C4-2B (cell line): ENCODE results near the gene PRTG.

Experiments
- H3K27ac ChIP-seq: fragments of 450-650 bp; 2 replicates; pipeline ENCODE4 v1.5.1; 2017
- ZFX ChIP-seq: fragments of 450-650 bp; IDR thresholded peaks from 2 replicates; pipeline ENCODE4 v1.6.1; 2017
- TF ChIP-seq, protein P1 (sequence below): fragments of 450-650 bp; conservative IDR thresholded peaks from 2 replicates; pipeline ENCODE4 v1.5.1; 2017; ENCODE audit warnings: mild to moderate bottlenecking

Gene PRTG

DNA sequence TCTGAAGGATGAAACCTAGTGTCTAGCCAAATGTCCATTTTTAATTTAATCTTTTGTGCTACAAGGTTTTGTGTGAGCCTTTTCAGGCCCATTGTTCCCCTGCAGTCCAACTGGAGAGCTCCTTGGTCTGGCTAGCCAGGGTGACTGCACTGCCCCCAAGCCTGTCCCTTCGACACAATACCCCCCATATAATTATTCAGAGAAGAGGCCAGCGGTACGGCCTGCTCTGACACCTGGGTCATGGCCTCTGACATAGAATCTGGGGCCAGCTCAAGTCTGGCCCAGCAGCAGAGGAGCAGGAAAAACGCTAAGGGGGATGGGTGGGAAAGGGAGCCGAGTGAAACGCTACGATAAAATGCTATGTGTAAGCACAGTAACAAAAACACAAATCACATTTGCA, 90.6 kb downstream of the PRTG start:
- TF ChIP-seq, protein P1, sequence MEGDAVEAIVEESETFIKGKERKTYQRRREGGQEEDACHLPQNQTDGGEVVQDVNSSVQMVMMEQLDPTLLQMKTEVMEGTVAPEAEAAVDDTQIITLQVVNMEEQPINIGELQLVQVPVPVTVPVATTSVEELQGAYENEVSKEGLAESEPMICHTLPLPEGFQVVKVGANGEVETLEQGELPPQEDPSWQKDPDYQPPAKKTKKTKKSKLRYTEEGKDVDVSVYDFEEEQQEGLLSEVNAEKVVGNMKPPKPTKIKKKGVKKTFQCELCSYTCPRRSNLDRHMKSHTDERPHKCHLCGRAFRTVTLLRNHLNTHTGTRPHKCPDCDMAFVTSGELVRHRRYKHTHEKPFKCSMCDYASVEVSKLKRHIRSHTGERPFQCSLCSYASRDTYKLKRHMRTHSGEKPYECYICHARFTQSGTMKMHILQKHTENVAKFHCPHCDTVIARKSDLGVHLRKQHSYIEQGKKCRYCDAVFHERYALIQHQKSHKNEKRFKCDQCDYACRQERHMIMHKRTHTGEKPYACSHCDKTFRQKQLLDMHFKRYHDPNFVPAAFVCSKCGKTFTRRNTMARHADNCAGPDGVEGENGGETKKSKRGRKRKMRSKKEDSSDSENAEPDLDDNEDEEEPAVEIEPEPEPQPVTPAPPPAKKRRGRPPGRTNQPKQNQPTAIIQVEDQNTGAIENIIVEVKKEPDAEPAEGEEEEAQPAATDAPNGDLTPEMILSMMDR: no peak
- TF ChIP-seq ZFX: no peak
- no peak overlapping the region for H3K27ac ChIP-seq

DNA sequence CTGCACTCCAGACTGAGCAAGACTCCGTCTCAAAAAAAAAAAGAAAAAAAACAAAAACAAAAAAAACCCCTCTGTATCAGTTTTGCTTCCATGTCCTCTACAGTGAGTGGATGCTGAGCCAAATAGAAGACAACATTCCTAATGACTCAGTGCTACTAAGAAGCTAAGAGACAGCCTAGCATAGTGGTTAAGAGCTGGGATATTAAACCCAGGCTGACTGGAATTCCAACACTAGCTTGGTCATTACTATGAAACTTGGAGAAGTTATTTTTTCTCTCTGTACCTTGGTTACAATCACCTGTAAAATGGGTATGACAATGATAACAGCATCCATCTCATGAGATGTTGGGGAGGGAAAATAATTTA, 93.9 kb downstream of the PRTG start:
- H3K27ac ChIP-seq: no peak overlapping the region
- TF ChIP-seq ZFX: no peak
- TF ChIP-seq, protein P1: no peak

DNA sequence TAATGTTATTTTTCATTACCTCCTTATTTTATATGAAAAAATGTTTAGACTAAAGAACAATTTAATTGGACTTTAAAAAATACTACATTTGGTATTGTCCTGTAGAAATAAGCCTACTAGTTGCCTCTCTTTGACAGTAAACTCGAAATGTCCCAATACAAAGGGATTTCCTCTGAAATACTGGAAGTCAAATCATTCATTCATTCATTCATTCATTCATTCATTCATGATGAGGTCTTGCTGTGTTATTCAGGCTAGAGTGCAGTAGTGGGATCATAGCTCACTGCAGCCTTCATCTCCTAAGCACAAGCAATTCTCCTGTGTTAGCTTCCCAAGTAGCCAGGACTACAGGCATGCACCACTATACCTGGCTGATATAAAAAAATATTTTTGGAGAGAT, 104.2 kb downstream of the PRTG start:
- H3K27ac ChIP-seq: no peak overlapping the region
- TF ChIP-seq, protein P1: no peak
- TF ChIP-seq ZFX: no peak

DNA sequence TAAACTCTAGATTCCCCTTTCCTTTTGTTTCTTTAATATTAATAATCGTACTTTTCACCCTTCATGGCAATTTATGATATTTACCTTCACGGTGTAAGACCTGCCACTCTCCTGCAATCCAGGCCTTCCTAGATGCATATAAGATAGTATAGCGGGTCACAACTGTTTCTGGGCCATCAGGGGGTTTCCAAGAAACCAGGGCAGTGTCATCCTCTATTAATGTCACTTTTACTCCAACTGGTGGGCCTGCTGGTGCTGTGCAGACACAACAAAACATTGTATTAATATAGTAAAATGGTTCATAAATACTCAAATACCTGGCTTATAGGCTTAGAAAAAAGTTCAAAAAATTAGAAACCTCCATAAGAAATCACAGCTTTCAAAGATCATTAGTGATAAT, 105.9 kb downstream of the PRTG start:
- no peak overlapping the region for H3K27ac ChIP-seq
- no peak for TF ChIP-seq ZFX
- TF ChIP-seq, protein P1: no peak

DNA sequence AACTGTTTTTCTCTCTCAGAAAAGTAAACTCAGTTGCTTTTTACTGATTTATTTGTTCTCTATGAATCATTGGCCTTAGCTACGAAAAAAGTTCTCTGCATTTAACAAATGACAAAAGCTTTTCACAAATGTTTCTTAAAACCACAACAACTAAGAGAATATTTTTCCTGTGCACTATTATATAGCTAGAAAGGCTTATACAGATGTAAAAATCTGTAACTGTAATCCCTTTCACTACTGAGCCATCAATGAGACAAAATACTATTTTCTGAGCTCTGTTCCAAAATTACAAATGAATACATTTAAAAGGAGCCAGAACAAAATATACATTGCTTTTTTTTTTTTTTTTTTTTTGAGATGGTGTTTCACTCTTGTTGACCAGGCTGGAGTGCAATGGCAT, 109.2 kb downstream of the PRTG start:
- H3K27ac ChIP-seq: no peak overlapping the region
- TF ChIP-seq, protein P1: no peak
- TF ChIP-seq ZFX: no peak

DNA sequence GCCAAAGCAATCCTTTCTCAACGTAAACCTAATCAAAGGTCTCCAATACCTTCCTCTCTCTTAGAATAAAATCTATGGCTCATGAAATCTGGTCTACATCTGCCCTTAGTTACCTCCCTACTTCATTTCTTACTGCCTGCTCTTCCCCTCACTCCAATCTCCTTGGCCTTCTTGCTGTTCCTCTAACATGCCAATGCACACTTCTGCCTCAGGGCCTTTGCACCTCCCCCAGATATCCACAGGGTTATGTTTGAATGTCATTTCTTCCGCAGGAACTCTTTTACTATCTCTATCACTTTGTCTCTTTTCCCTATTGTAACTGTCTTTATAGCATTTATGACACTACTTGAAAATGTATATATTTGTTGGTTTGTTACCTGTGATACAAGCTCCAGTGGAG, 110.5 kb downstream of the PRTG start:
- no peak for TF ChIP-seq ZFX
- TF ChIP-seq, protein P1: no peak
- no peak overlapping the region for H3K27ac ChIP-seq

DNA sequence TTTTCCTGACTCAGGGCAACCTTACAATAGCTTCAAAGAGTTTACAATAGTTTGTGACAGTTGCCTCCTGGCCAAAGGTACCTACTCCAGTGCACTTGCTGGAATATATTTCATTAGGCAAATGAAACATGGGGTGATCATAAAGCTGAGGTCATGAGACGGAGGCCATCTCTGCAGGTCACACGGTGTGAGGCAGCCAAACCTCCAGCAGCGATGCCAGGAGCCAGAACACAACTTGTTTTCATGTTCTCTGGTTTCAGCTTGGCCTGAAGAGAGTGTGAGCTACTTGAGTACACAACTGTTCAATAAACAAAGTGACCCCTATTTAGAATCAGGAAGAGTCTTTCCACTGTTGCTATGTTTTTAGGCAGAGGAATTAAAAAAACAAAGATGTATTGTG, 112.1 kb downstream of the PRTG start:
- TF ChIP-seq, protein P1: no peak
- TF ChIP-seq ZFX: no peak
- H3K27ac ChIP-seq: no peak overlapping the region
